ENCODE results near the gene LHX4.

The LHX4 gene

DNA sequence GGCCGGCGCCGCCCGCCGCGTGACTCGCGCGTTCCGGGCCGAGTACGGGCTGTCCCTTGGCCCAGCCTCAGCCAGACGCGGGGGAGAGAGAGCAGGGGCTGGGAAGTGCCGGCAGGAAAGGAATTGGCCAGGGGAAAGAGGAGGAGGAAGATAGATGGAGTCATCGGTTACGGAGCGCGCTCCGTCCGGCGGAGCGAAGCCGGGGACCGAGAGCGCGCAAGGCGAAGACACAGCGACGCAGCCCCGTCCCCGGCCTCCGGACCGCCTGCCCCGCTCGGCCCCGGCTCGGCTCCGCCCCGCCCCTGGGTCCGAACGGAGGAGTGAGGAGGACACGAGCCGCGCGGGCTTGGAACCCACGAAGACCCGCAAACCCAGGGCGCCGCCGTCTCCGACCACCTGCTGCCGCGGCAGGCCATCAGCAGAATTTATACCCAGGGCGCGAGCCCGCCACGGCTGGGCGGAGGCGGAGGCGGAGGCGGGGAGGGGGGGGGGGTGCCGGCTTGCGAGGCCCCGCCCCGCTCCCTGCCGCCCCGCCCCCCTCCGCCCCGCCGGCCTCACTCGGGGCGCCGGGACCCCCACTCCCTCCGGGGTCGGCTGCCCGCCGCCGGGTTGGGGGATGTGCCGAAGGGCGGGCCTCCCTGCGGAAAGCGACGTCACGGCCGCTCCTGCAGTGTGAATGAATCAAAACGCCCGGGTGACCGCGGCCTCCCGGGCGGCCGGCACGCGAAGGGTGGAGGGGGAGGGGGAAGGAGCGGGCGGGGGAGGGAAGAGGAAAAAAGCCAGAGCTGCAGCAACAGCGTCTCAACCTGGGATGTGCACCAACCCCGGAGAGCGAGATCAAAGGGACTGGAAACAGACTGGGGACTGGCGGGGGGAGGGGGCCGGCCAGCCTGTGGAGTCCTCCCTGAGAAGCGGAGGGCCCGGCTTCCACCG lies at the start of gene LHX4:
Gene LHX4 (plus strand): TSS at position 782 of the 933 bp plus-strand sequence. CDS start 266 bp downstream, outside the sequence.
- DNase-seq (ENCODE audit: low spot score), result peak; percentile 82

DNA sequence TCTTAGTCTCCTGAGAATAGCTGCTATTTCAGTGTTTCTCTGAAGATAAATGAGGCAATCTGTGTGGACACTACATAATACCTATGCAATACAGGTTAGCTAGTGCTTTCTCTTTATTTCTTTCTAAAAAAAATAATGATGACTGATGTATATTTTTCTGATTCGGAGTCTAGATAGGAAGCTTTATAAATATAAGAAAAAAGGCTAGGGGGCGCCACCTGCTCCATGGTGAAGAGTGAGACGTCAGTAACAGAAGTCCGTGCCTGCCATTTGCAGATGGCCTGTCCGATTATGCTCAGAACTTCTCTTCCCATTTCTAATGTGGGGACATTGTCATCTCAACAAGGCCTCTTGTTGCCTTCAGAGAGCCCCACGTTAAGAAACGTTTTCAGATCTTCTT lies 49.0 kb upstream of the LHX4 start:
- DNase-seq (ENCODE audit: low spot score), result no peak

DNA sequence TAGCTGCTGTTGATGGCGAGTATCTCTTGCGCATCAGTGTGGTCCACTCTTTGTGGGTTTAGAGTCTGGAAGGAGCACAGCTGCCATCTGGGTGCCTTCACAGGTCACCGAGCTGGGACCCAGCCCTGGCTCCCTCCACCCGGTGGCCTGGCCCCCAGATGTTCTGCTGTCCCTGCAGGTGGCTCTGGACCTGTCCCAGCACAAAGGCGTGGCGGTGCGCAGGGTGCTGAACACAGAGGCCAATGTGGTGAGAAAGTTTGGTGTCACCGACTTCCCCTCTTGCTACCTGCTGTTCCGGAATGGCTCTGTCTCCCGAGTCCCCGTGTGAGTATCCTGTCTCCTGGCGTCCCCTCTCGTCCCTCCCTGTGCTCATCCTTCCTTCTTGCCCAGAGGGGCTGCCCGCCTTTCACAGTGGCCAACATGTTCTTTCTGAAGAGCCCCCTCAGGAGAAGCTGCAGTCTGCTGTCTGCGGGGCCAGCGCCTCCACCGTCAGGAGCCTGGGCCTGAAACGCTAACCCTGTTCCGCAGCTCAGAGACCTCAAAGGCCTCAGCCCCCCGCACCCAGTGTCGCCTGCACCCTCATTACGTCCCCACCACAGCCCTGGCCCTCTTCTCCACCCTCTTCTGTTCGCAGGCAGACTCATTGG lies 47.9 kb upstream of the LHX4 start:
- no peak for DNase-seq (ENCODE audit: low spot score)

DNA sequence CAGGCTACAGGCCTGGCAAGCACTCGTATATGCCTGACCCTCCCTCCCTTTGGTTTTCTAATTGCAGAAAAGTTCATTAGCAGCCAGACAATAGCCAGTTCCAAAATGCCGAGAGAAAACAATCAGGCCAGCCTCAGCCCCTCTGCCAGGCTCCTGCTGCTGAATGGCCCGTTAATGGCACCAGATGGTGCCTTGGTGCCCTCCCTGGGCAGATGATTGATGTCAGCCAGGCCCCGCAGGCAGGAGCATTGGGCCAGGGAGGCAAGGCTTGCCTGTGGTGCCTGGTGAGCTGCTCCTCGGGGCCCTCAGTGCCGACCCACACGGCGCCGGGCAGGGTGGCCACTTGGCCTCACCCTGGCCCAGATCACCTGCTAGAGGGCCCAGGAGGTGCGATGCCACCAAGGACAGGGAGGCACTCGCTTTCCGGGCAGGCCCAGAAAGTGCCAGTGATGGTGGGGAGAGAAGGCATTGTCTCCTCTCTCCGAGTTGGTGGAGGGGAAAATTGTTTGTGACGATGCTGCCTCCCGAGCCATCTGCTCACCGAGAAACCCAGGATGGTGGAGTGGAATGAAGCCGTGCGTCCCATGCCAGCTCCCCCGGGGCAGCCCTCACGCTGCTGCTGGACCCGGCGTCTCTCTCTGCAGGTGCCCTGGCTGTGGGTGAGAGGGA lies 47.3 kb upstream of the LHX4 start:
- no peak for DNase-seq (ENCODE audit: low spot score)

DNA sequence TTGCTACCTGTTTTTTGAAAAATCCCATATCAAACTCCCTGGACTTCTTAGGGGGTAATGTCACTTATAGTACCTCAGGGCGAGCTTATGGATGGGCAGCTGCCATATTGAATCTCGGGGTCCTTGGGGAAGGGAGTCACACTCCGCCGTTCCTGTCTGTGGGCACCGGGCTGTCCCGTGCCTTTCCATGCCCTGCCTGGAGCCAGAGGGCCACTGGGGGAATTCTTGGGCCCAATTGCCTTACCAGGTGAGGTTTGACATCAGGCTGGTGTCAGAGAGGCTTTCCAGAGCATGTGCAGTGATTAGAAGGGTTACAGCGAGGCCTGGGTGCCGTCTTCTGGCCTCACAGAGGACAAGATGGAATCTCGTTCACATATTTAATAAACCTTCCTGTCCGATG lies 46.6 kb upstream of the LHX4 start:
- no peak for DNase-seq (ENCODE audit: low spot score)

DNA sequence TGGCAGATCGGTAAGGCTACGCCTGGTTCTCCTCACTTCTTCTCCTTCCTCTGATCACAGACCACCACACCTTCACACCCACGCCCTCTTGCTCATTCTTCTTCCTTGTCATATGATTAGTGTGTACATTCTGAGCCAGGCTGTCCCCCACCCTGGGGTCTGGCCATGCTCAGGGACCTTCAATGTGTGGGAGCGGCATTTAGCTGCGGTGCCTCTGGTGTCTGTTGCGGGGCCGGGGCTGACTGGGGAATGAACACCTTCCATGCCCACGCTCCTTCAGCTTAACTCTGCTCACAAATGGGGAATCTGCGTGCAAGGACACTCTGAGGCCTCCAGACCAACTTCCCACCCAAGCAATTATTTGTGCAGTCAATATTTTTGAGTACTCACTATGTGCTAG lies 46.0 kb upstream of the LHX4 start:
- no peak for DNase-seq (ENCODE audit: low spot score)

DNA sequence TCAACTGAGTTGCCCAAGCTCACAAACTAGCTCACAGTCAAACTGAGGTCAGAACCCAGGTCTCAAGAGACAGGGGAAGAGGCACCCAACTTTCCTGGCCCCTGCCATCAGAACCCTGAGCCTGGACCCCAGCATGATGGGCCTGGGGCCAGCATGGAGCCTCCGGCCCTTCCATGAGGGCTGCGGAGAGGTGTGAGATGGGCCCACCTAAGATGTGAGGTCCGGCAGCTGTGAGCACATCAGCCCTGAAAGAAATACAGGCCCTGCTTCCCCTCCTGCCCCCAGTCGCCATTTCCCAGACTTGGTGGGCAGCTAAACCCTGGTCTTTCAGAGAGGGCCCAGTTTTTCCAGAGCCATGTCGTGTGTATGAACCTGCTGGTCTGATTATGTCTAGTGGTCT lies 44.8 kb upstream of the LHX4 start:
- no peak for DNase-seq (ENCODE audit: low spot score)

DNA sequence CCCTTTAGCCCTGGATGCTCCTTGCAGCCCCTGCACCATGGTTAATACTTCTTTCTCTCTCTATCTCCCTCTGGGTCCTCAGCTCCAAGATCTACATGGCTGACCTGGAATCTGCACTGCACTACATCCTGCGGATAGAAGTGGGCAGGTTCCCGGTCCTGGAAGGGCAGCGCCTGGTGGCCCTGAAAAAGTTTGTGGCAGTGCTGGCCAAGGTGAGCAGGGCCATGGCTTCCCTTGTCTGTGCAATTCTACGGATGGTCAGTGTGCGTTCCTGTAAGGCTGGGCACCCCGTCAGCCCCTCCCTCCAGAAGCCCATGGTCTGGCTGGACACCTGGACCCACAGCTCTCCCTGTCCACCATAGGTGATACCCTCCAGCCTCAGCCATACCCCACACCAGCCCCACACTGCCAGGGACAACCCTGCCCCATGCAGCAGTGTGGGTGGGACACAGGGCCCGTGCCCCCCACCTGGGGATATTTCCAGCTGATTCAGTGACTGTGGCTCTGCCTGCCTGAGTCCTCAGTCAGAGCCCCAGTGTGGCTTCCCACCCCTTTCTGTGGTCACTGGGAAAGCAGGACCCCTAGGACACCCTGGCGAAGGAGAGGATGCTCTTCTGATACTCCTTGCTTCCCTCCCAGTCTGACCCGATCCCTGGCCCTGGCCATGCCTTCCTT lies 44.0 kb upstream of the LHX4 start:
- no peak for DNase-seq (ENCODE audit: low spot score)

DNA sequence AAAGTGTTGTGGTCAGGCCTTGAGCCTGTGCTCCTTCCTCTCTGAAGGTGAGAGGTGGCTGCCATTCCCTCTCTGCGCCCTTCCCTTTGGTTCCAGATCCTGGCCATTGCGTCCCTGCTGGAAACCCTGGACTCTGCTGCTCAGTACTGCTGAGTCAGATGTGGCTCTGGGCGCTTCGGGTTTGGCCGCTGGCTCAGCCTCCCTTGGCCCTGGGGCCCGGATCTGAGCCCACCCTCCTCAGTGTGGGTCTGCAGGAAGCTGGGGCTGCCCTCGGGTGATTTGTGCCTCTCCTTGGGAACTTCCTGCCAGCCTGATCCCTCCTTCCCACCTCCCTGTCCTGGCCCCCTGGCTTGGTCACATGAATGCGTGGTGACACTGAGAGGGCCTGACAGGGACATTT lies 43.2 kb upstream of the LHX4 start:
- no peak for DNase-seq (ENCODE audit: low spot score)

DNA sequence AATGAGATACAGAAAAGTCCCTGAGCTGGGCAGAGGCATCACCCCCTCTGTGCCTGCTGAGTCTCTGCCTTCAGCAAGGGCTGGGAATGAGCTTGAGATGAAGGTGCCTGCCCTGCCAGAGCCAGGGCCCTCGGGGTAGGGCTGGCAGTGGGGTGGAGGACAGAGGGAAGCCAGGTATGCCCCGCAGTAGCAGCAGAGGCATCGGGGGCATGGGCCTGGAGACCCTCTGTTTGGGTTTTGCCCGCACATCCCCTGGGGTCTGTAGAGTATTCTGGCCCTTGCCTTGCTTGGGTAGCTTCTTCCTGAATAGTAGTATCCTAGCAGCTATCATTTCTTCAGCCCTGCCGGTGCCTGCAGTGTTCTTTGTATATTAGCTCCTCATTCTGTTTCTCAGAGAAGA lies 42.4 kb upstream of the LHX4 start:
- no peak for DNase-seq (ENCODE audit: low spot score)

DNA sequence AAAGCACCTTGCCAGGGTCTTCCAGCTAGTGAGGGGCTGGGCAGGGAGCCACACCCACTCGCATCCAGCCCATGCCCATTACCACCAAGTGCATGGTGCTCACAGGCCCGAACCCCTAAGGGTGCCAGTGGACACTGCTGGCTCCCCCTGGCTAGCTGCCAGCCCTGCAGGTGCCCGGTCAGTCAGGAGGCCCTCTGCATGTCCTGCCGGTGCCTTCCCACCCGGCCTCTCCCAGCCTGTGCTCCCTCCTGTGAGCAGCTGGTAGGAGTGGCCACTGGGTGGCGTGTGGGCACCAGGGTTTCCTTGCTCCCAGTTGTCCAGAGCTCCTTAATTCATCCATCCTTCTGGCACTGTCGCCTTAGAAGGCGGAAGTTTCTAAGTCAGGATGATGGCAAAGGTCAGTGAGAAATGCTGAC lies 42.0 kb upstream of the LHX4 start:
- no peak for DNase-seq (ENCODE audit: low spot score)

DNA sequence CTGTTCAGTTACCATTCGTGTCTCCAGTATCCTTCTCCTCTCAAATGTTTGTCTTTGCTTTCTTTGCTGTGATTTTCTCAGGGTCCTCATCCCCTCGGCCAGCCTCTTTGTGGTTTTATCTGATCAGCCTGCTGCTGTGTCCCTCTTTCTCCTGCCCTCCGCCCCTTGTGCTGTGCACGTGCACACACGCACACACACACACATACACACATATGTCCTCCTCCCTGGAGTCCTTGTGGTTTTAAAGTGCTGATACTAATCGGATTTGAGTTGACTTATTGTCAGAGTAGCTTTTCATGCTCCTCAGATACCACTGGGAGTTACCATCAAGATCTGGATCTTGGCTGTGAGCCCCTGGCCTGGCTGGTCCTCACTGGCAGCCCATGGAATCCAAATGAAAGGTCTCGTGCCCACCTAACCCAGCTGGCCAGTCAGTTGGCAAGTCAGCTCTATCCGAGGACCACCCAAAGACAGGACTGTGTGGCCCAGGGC lies 41.3 kb upstream of the LHX4 start:
- DNase-seq (ENCODE audit: low spot score), result no peak

DNA sequence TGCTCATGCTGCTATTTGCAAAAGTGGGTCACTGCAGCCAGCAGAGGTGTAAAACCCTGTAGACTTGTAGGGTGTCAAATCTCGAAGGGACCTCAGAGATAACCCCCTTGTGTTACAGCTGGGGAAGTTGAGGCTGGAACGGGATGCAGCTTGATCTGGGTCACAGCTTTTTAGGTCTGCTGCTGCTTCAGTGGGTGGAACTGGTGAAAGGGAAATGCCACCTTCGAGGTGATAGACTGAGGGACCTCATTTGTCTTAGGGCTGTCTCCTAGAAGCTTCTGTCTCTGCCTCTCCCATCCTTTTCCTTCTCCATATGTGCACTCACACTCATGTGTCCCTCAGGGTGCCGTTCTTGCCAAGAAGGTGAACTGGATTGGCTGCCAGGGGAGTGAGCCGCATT lies 40.0 kb upstream of the LHX4 start:
- no peak for DNase-seq (ENCODE audit: low spot score)

DNA sequence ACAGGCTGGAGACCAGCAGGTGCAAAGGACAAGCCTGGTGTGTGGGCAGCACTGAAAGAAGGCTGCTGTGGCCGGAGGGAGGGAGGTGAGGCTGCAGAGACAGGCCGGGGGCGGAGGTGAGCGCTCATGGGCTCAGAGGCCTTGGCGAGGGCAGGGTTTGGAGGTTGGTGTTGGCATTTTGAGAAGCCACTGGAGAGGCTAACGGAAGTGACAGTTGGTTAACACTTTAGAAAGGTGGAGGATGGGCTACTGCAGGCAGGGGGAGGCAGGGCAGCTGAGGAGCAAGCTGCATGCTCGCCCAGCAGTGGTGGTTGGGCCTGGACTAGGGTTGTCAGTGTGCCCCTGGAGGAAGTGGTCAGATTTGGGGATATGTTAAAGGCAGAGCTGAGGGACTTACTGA lies 37.9 kb upstream of the LHX4 start:
- DNase-seq (ENCODE audit: low spot score), result no peak

DNA sequence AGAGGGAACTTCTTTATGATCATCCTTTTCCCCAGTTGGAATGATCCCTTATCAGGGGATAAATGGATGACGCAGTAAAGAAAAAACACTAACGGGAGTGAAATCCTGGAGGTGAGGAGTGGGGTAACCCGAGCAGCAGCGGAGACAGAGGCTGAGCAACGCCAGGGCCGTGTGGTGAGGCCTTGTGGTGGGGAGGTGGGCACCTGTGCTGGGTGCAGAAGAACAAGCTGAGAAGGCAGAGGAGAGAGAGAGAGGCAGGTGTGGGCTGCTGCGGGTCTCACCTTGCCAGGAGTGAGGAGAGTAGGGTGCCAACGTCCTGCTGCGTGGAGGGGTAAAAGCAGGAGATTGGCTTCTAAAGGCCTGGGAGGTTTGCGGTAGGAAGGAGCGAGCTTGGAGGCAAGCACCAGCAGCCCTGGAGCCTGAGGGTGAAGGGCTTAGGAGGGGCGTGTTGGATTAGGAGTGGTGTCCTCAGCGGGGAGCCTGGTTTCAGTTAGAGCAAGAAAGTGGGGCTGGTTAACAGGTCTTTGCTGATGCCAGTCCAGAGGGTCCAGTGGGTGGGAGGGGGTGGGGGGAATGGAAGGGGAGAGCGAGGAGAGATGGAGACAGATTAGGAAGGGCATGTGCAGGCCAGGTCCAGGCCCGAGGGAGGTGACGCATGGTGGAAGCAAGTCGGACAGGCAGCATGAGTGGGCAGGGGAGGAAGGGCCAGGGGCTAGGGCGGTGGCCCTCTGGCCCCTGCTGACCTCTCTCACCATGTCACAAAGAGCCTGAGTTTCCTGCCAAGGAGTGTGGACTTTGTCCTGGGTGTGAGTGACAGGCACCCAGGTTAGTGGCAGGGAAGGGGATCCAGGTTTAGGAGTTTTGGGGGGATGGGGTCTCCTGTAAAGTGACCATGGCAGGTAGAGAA lies 36.7 kb upstream of the LHX4 start:
- no peak for DNase-seq (ENCODE audit: low spot score)

DNA sequence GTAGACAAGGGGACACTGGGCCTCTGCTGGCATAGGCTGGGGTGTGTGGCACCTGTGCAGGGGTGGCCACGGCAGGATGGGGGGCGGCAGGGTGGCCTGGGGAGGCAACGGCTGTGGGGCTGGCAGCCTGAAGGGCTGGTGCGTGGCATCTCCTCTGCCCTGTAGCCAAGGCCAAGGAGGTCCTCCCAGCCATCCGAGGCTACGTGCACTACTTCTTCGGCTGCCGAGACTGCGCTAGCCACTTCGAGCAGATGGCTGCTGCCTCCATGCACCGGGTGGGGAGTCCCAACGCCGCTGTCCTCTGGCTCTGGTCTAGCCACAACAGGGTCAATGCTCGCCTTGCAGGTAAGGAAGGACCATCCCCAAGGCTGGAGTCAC lies 36.0 kb upstream of the LHX4 start:
- DNase-seq (ENCODE audit: low spot score), result no peak

DNA sequence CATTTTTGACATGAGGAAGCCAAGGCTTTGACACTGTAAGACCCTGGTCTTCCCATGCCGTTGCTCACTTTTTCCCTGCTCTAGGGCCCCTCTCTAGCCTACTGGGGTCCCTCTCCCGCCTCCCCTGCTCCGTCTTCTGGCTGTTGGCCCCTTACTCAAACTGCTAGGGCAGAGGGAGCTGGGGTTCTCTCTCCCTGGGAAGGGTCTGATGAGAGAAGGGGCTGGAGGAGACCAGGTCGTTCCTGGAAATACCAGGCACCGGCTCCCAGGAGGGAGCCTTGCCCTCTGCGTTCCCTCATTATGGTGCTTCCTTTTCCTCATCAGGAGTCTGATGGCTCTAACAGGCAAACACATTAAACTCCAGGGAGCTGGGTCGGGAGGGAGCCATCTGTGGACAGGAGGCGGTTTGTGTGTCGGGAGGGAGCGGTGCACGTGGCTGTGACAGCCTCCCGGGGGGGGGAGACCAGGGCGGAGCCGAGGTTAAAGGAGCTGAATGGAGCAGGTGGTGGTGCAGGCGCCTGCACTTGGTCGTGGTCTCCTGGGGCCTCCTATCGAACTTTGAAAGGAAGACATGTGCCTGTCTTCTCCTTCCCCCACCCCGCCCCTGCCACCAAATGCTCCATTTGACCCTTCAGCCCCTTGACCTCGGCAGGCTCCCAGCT lies 35.4 kb upstream of the LHX4 start:
- DNase-seq (ENCODE audit: low spot score), result no peak

DNA sequence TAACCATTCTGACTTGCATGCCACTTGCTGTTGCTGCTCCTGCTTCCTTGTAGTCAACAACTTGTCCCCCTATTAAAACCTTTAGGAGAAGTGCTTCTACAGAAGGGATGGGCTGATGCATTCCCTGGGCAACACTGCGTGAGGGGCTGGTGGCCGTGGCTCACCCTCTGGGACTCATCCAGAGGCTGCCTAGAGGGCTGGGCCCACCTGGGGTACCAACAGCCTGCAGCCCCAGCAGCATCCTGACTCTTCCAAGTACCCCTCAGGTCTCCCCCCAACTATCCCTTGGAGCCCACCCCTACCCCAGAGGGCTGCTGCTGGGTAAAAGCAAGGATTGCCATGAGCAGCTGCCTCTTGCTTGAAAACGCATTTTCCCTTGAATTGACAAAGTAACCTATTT lies 34.7 kb upstream of the LHX4 start:
- DNase-seq (ENCODE audit: low spot score), result no peak

DNA sequence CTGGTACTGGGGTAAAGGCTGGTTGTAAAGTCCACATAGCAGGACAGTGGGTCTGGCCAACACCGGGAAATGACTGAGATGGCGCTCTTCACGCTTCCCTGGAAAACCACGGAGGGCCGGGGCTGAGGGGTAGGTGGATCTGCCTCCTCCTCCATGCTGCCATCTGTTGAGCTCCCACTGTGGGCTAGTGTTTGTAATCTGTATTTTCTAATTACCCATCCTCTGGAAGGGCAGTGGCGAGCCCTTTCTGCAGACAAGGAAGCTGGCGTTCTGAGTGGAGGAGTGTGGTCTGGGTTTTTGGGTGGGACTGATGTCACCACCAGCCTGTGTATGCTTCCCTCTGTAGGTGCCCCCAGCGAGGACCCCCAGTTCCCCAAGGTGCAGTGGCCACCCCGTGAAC lies 34.1 kb upstream of the LHX4 start:
- DNase-seq (ENCODE audit: low spot score), result no peak

DNA sequence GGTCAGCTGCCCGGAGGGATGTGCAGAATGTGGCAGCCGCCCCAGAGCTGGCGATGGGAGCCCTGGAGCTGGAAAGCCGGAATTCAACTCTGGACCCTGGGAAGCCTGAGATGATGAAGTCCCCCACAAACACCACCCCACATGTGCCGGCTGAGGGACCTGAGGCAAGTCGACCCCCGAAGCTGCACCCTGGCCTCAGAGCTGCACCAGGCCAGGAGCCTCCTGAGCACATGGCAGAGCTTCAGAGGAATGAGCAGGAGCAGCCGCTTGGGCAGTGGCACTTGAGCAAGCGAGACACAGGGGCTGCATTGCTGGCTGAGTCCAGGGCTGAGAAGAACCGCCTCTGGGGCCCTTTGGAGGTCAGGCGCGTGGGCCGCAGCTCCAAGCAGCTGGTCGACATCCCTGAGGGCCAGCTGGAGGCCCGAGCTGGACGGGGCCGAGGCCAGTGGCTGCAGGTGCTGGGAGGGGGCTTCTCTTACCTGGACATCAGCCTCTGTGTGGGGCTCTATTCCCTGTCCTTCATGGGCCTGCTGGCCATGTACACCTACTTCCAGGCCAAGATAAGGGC lies 33.5 kb upstream of the LHX4 start:
- DNase-seq (ENCODE audit: low spot score), result no peak
